GM12878 (cell line): ENCODE data around the gene TIMM21. TPM values are rescaled to one million over a fixed set of nuclear protein-coding genes. Genes with fewer than 3 reads are reported as not detected.

ENCODE experiments used
- ATAC-seq: fragments of 200-7000 bp; cut with Tn5 transposase; 3 replicates; pipeline ENCODE4 v1.9.1; 2020; ENCODE audit warnings: mild to moderate bottlenecking, moderate library complexity
- BruUV-seq: library from RNA; stranded (reverse); fragments of 400-500 nt; replicated peaks from 2 replicates; lab custom pipeline; 2021; lab: Mats Ljungman, UMichigan
- CTCF ChIA-PET: fragments of 300-600 bp; sonication (Branson Sonifier 250); formaldehyde crosslinking; extraction: SDS; loops from one replicate; lab custom pipeline; 2021; ENCODE audit warnings: inconsistent platforms; lab: Yijun Ruan, JAX
- POLR2A ChIA-PET: fragments of 350-600 bp; formaldehyde crosslinking; extraction: SDS; loops from one replicate; lab custom pipeline; 2021; ENCODE audit warnings: inconsistent platforms; lab: Charles Lee
- RAD21 ChIA-PET: fragments of 300-600 bp; sonication (Branson Sonifier 250); formaldehyde crosslinking; loops from one replicate; lab custom pipeline; 2023; ENCODE audit warnings: antibody characterized with exemption; ENCODE audit not compliant: unreplicated experiment; lab: Charles Lee
- SMC1A ChIA-PET: fragments of 300-600 bp; sonication (Branson Sonifier 250); formaldehyde crosslinking; loops from one replicate; lab custom pipeline; 2023; ENCODE audit not compliant: unreplicated experiment, uncharacterized antibody; lab: Charles Lee
- DNase-seq: peaks from one replicate; pipeline ENCODE4 v3.0.0-alpha.2; 2011; ENCODE audit warnings: low read depth, low spot score
- FAIRE-seq: peaks from 3 replicates; lab custom pipeline; 2011; peaks lifted over from hg19 to GRCh38; lab: Jason Lieb, UNC
- H2AFZ ChIP-seq: 2 replicates; pipeline ENCODE4 v1.6.0; 2011; ENCODE audit warnings: low read depth, low read length, control low read depth; ENCODE audit not compliant: control insufficient read depth
- H3K27ac ChIP-seq: 2 replicates; pipeline ENCODE4 v1.5.1; 2011; ENCODE audit warnings: control low read depth; ENCODE audit not compliant: control insufficient read depth, insufficient read depth
- H3K27me3 ChIP-seq, 2 experiments: replicated peaks in 1 of 2; 2 replicates each; pipeline versions ENCODE4 v1.6.0 to v1.6.1; 2011; ENCODE audit warnings: low read length in 1 of 2; ENCODE audit not compliant: control insufficient read depth in 2 of 2, insufficient read depth in 2 of 2
- H3K36me3 ChIP-seq, 2 experiments: 2 replicates each; pipeline ENCODE4 v1.5.1; 2011; ENCODE audit warnings: low read length in 1 of 2; ENCODE audit not compliant: control insufficient read depth in 2 of 2, insufficient read depth in 2 of 2
- H3K4me1 ChIP-seq: 2 replicates; pipeline ENCODE4 v1.6.1; 2011; ENCODE audit warnings: mild to moderate bottlenecking, low read length, moderate library complexity, mixed read lengths; ENCODE audit not compliant: control insufficient read depth, insufficient read depth
- H3K4me2 ChIP-seq: 2 replicates; pipeline ENCODE4 v1.6.0; 2011; ENCODE audit warnings: control low read depth; ENCODE audit not compliant: control insufficient read depth, insufficient read depth
- H3K4me3 ChIP-seq: fragments of 200-600 bp; sonication (generic); 2 replicates; pipeline ENCODE4 v1.5.1; 2016
- H3K79me2 ChIP-seq: 2 replicates; pipeline ENCODE4 v1.6.0; 2011; ENCODE audit warnings: low read length; ENCODE audit not compliant: control insufficient read depth, insufficient read depth
- H3K9ac ChIP-seq: 2 replicates; pipeline ENCODE4 v1.8.0; 2011; ENCODE audit warnings: low read length, control low read depth, mixed read lengths; ENCODE audit not compliant: control insufficient read depth, insufficient read depth
- H3K9me3 ChIP-seq: replicated peaks from 3 replicates; pipeline ENCODE4 v1.5.1; 2011; ENCODE audit warnings: mild to moderate bottlenecking, low read length; ENCODE audit not compliant: control insufficient read depth, insufficient read depth
- H4K20me1 ChIP-seq: 2 replicates; pipeline ENCODE4 v1.6.0; 2011; ENCODE audit not compliant: control insufficient read depth, insufficient read depth
- CHD2 ChIP-seq: IDR thresholded peaks from 2 replicates; pipeline ENCODE4 v1.6.1; 2011; ENCODE audit warnings: low read depth, low read length, improper control_type of control experiment, borderline replicate concordance
- CREM ChIP-seq: IDR thresholded peaks from 2 replicates; pipeline ENCODE4 v1.6.1; 2014; ENCODE audit warnings: antibody characterized with exemption, low read depth
- DPF2 ChIP-seq: fragments of 450-650 bp; IDR thresholded peaks from 2 replicates; pipeline ENCODE4 v1.6.1; 2017; ENCODE audit warnings: mild to moderate bottlenecking
- E2F4 ChIP-seq: IDR thresholded peaks from 2 replicates; pipeline ENCODE4 v1.6.1; 2012; ENCODE audit warnings: low read depth, low read length, improper control_type of control experiment
- FOXM1 ChIP-seq: IDR thresholded peaks from 2 replicates; pipeline ENCODE4 v1.6.1; 2012; ENCODE audit warnings: low read depth, mild to moderate bottlenecking, inconsistent platforms, low read length, moderate library complexity
- NFIC ChIP-seq: IDR thresholded peaks from 2 replicates; pipeline ENCODE4 v1.6.1; 2012; ENCODE audit warnings: low read depth, mild to moderate bottlenecking, inconsistent platforms, low read length, moderate library complexity
- NFYA ChIP-seq: IDR thresholded peaks from 2 replicates; pipeline ENCODE4 v1.6.1; 2011; ENCODE audit warnings: low read depth, mild to moderate bottlenecking, low read length, improper control_type of control experiment, borderline replicate concordance
- NKRF ChIP-seq: fragments of 450-650 bp; conservative IDR thresholded peaks from 2 replicates; pipeline ENCODE4 v1.6.1; 2017; ENCODE audit warnings: mild to moderate bottlenecking, moderate library complexity
- NR2C1 ChIP-seq: fragments of 450-650 bp; IDR thresholded peaks from 2 replicates; pipeline ENCODE4 v1.6.1; 2017; ENCODE audit warnings: antibody characterized with exemption, mild to moderate bottlenecking, moderate library complexity
- NR2F1 ChIP-seq: fragments of 450-650 bp; conservative IDR thresholded peaks from 2 replicates; pipeline ENCODE4 v1.6.1; 2017; ENCODE audit warnings: mild to moderate bottlenecking
- PAX5 ChIP-seq: IDR thresholded peaks from 2 replicates; pipeline ENCODE4 v1.6.1; 2011; ENCODE audit warnings: low read depth, low read length, borderline replicate concordance
- PAX8 ChIP-seq: fragments of 450-650 bp; IDR thresholded peaks from 2 replicates; pipeline ENCODE4 v1.6.1; 2017; ENCODE audit warnings: mild to moderate bottlenecking, moderate library complexity
- RUNX3 ChIP-seq: IDR thresholded peaks from 2 replicates; pipeline ENCODE4 v1.6.1; 2012; ENCODE audit warnings: low read length, inconsistent platforms
- SP1 ChIP-seq: IDR thresholded peaks from one replicate; pipeline ENCODE4 v1.6.1; 2011; ENCODE audit warnings: low read depth, low read length
- STAT1 ChIP-seq: fragments of 450-650 bp; conservative IDR thresholded peaks from 2 replicates; pipeline ENCODE4 v1.6.1; 2014; ENCODE audit warnings: antibody characterized with exemption, mild to moderate bottlenecking
- TBL1XR1 ChIP-seq: IDR thresholded peaks from 2 replicates; pipeline ENCODE4 v1.6.1; 2012; ENCODE audit warnings: low read depth, low read length, improper control_type of control experiment
- ZBTB40 ChIP-seq: fragments of 450-650 bp; IDR thresholded peaks from 2 replicates; pipeline ENCODE4 v1.6.1; 2016; ENCODE audit warnings: mild to moderate bottlenecking, moderate library complexity, borderline replicate concordance
- WGBS: methylation state at CpG from one replicate; pipeline ENCODE4 v1.1.6; 2016; ENCODE audit warnings: low lambda C conversion rate; ENCODE audit not compliant: insufficient replicate concordance, insufficient coverage; ENCODE audit errors: missing lambda C conversion rate; 5-methylcytosine and 5-hydroxymethylcytosine counted together
- in situ Hi-C: fragments of 300-500 bp; cut with MboI; formaldehyde crosslinking; loops from 9 replicates; pipeline ENCODE4 v1.14.3; 2018; ENCODE audit warnings: mixed read lengths
- intact Hi-C: fragments of 100-400 bp; cut with micrococcal nuclease; formaldehyde crosslinking; loops from one replicate; pipeline ENCODE4 v1.14.2; 2022; ENCODE audit not compliant: unreplicated experiment
- polyA plus RNA-seq, 11 experiments: library from polyadenylated mRNA; depleted of rRNA in 4 of 11; unstranded in 6 of 11; stranded (reverse) in 5 of 11; fragments of >200 nt; fragmentation: Nextera tagmentation in 4 of 11; fragmentation: Illumina TruSeq in 1 of 11; extraction: Ambion mirVana in 4 of 11; extraction: Trizol in 1 of 11; gene quantifications; 1 replicate in 1 of 11; 2 replicates in 10 of 11; pipeline versions ENCODE4 v1.2.1 to v1.2.3, GENCODE V29; 2011 to 2016; ENCODE audit warnings: inconsistent platforms in 2 of 11, missing spikeins in 2 of 11, low read depth in 1 of 11
- total RNA-seq, 4 experiments: library from RNA; depleted of rRNA in 3 of 4; stranded (reverse); fragments of >200 nt in 3 of 4; fragmentation: Illumina TruSeq in 1 of 4; extraction: Trizol in 1 of 4; gene quantifications; 2 replicates each; pipeline versions ENCODE4 v1.2.1 to v1.2.3, GENCODE V29; 2013 to 2021
- TF ChIP-seq, protein P1 (sequence below): fragments of 450-650 bp; IDR thresholded peaks from 2 replicates; pipeline ENCODE4 v1.6.1; 2016; ENCODE audit warnings: mild to moderate bottlenecking

TIMM21 gene
- total and polyA plus RNA-seq, 10 of the 15 experiments (the other 5 are each of a cell fraction or from before 2014, with no cell fraction given): 39.5 to 203 (median 83.4) TPM

GRCh38 chr18:74178884-74179283 is 30.6 kb downstream of the TIMM21 start:
- no TSS peak for BruUV-seq
- no peak overlapping the region for H3K4me3 ChIP-seq
- TF ChIP-seq CHD2 (no peak), NKRF (no peak), NFYA (no peak), CREM (no peak), PAX5 (no peak), SP1 (no peak), RUNX3 (no peak), NR2F1 (no peak), DPF2 (no peak), E2F4 (no peak), STAT1 (no peak), ZBTB40 (no peak), NR2C1 (no peak), FOXM1 (no peak), PAX8 (no peak), TBL1XR1 (no peak), NFIC (no peak)
- TF ChIP-seq, protein P1, sequence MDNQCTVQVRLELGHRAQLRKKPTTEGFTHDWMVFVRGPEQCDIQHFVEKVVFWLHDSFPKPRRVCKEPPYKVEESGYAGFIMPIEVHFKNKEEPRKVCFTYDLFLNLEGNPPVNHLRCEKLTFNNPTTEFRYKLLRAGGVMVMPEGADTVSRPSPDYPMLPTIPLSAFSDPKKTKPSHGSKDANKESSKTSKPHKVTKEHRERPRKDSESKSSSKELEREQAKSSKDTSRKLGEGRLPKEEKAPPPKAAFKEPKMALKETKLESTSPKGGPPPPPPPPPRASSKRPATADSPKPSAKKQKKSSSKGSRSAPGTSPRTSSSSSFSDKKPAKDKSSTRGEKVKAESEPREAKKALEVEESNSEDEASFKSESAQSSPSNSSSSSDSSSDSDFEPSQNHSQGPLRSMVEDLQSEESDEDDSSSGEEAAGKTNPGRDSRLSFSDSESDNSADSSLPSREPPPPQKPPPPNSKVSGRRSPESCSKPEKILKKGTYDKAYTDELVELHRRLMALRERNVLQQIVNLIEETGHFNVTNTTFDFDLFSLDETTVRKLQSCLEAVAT: no peak
- 0% methylated on average over 1 of the region's 1 CpG for WGBS
- H3K9me3 ChIP-seq: no peaks in the 10 kb centered on the region
- ChIA-PET RAD21 (interaction anchor here (0.6 kb wide), 1 partner anchor 148 kb away, joined by 3 read pairs; no protein-coding TSS in a partner anchor), POLR2A (no interaction called here), CTCF (no interaction called here), SMC1A (no interaction called here)
- H2AFZ ChIP-seq: no peak overlapping the region
- DNase-seq: no peak
- no peak overlapping the region for H3K4me2 ChIP-seq
- FAIRE-seq: no peak
- intact Hi-C loops (no loop called here), in situ Hi-C loops (no loop called here)
- H3K9ac ChIP-seq: no peak overlapping the region
- H4K20me1 ChIP-seq: no peaks in the 10 kb centered on the region
- H3K79me2 ChIP-seq: no peaks in the 10 kb centered on the region
- no peaks in the 10 kb centered on the region for H3K36me3 ChIP-seq
- H3K27ac ChIP-seq: no peak overlapping the region
- no peaks in the 10 kb centered on the region for H3K4me1 ChIP-seq
- H3K27me3 ChIP-seq: peaks cover 2 to 4% of the 10 kb centered on the region in 2 experiments; a peak in 3 of 4 replicates
- no peak for ATAC-seq
